SH-SY5Y (cell line): Measurements from ENCODE around the gene STX4.

Experiments used
- GATA2 ChIP-seq: IDR thresholded peaks from 2 replicates; pipeline ENCODE4 v1.6.1; 2011; ENCODE audit warnings: mild to moderate bottlenecking, low read depth, low read length
- GATA3 ChIP-seq: IDR thresholded peaks from 2 replicates; pipeline ENCODE4 v1.6.1; 2011; ENCODE audit warnings: low read depth, mild to moderate bottlenecking, low read length, moderate library complexity

DNA sequence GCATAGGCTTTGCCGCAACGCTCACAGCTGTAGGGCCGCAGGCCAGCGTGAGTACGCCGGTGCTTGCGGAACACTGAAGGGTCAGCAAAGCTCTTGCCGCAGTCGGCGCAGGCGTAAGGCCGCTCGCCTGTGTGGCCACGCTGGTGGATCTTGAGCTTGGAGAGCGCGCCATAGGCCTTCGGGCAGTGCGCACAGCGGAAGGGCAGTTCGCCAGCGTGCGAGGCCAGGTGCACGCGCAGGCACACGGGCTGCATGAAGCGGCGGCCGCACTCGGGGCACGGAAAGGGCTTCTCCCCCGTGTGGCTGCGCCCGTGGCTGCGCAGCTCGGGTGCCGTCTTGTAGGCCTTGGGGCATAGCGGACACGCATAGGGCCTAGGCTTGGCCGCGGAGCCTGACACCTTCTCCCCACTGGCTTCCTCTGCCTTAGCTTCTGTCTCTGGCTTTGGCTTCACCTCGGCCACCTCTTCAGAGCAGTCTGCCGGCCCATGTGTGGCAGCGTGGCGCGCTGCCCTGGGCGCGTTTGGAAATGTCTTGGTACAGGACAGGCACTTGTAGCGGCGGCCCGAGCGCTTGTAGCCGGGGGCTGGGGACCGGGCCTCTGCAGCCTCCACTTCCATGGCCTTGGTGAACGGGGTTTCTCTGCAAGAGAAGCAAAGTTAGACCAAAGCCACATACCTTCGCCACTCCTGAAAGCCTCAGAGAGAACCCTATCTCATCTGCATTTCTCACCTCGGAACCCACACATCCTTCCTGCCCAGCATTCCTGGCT, 30.7 kb downstream of the STX4 start:
- TF ChIP-seq GATA2 (no peak), GATA3 (no peak)
